ENCODE results near the gene SAMD13. TPM values are rescaled to one million over a fixed set of nuclear protein-coding genes. Genes with fewer than 3 reads are reported as not detected.

Gene SAMD13
- total and polyA plus RNA-seq, 4 donors = 0.30 to 3.4 (median 0.65) TPM

DNA sequence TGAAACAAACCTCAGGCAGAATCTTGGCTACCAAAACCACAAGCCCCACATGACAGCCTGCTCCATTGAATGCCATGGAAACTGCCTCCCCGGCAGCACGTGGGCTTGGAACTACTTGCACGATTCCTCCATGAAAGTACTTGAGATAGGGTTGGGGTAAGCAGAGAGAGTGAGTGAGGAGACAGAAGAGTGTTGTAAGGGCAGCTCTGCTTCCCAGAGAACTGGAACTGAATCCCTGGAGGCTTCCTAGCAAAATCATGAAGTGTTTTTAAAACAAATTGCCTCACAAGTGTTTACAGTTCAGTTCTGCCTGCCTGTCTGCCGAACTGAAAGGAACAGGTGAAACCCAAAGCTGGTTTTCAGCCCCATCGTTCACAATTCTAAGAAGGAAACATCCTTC, 61.5 kb downstream of the SAMD13 start:
- H3K9me3 ChIP-seq (ENCODE audit: control insufficient read depth in 4 of 4, insufficient read depth in 3 of 4, low read length in 3 of 4) = no peaks in the 10 kb centered on the region
- H3K27ac ChIP-seq (ENCODE audit: low read depth in 1 of 2, low read length in 1 of 2) = no peak overlapping the region
- no peak overlapping the region for H3K9ac ChIP-seq (ENCODE audit: insufficient read depth in 1 of 2, low read length in 2 of 2)
- H3K27me3 ChIP-seq (ENCODE audit: control insufficient read depth in 3 of 3, insufficient read depth in 3 of 3, low read length in 2 of 3) = no peaks in the 10 kb centered on the region
- DNase-seq = no peak
- peaks cover 0 to 2% (median 0%) of the 10 kb centered on the region in 5 donors for H3K4me1 ChIP-seq (ENCODE audit: control insufficient read depth in 5 of 5, insufficient read depth in 5 of 5, low read length in 5 of 5)
- no peak for ATAC-seq (ENCODE audit: insufficient read depth, low FRiP score)
- TF ChIP-seq, protein P1, sequence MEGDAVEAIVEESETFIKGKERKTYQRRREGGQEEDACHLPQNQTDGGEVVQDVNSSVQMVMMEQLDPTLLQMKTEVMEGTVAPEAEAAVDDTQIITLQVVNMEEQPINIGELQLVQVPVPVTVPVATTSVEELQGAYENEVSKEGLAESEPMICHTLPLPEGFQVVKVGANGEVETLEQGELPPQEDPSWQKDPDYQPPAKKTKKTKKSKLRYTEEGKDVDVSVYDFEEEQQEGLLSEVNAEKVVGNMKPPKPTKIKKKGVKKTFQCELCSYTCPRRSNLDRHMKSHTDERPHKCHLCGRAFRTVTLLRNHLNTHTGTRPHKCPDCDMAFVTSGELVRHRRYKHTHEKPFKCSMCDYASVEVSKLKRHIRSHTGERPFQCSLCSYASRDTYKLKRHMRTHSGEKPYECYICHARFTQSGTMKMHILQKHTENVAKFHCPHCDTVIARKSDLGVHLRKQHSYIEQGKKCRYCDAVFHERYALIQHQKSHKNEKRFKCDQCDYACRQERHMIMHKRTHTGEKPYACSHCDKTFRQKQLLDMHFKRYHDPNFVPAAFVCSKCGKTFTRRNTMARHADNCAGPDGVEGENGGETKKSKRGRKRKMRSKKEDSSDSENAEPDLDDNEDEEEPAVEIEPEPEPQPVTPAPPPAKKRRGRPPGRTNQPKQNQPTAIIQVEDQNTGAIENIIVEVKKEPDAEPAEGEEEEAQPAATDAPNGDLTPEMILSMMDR (IDR thresholded peaks at IDR 0.05; ENCODE audit: control extremely low read depth, extremely low read depth) = no peak
- no peaks in the 10 kb centered on the region for H3K36me3 ChIP-seq (ENCODE audit: control insufficient read depth in 4 of 4, insufficient read depth in 4 of 4, low read length in 4 of 4)
- WGBS, 2 donors = 32 to 37% methylated on average over 5 of the region's 5 CpGs
- no peak overlapping the region for H3K4me3 ChIP-seq

- H3K36me3 ChIP-seq (ENCODE audit: control insufficient read depth in 4 of 4, insufficient read depth in 4 of 4, low read length in 4 of 4) = no peaks in the 10 kb centered on the region
- H3K27ac ChIP-seq (ENCODE audit: low read depth in 1 of 2, low read length in 1 of 2) = no peak overlapping the region
- H3K9ac ChIP-seq (ENCODE audit: insufficient read depth in 1 of 2, low read length in 2 of 2) = no peak overlapping the region
- H3K9me3 ChIP-seq (ENCODE audit: control insufficient read depth in 4 of 4, insufficient read depth in 3 of 4, low read length in 3 of 4) = no peaks in the 10 kb centered on the region
- TF ChIP-seq, protein P1 (IDR thresholded peaks at IDR 0.05; ENCODE audit: control extremely low read depth, extremely low read depth) = no peak
- H3K4me3 ChIP-seq = no peak overlapping the region
- ATAC-seq (ENCODE audit: insufficient read depth, low FRiP score) (no peak), DNase-seq (no peak)
- peaks cover 0 to 2% (median 0%) of the 10 kb centered on the region in 5 donors for H3K4me1 ChIP-seq (ENCODE audit: control insufficient read depth in 5 of 5, insufficient read depth in 5 of 5, low read length in 5 of 5)
- WGBS, 2 donors = 84 to 89% methylated on average over 5 of the region's 5 CpGs
- H3K27me3 ChIP-seq (ENCODE audit: control insufficient read depth in 3 of 3, insufficient read depth in 3 of 3, low read length in 2 of 3) = no peaks in the 10 kb centered on the region
These were observed 62.1 kb downstream of the SAMD13 start for GRCh38 chr1:84363622-84364021.

DNA sequence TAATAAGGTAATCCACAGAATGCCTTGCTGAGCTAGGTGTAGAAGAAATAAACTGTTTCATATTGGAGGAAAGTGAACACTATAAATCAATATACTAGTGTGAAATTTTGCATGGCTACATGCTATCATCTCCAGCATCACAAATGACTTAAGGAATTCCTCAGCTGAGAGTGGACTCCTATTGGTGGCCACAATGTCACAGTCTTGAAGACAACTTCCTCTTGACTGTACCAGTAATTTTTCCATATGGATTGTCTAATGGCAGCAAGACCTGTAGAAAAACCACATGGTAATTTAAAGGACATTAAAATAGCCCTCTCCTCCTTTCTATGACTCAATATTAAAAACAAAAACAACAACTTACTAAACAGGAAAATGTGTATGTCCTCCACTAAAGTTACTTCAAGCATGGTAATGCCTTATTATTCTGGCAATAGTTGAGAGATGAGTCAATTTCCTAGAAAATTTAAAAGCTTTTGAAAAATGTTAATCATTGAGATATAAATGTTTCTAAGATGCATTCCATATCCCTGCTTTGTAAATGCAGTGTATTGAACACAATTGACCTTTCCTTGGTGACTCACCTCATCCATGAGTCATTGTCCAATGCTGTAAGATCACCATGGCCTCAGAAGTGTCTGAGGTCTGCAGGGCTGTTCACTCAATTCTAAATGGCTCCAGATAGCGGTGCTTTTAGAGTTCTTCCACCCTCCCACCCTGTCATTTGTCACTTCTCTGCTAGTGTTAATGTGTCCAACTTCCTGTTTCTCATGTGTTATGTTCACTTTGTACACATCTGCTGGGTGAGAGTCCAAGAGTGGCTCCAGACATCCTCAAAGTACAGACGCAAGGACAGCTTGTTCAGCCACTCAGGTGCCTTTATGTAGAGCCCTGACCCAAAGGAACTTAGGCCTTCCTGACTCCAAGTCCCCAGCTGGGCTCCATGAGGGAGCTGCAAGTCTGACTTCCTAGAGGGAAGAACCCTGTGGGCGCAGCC, 64.0 kb downstream of the SAMD13 start:
- 39 to 51% methylated on average over 3 of the region's 3 CpGs for WGBS, 2 donors
- ATAC-seq (ENCODE audit: insufficient read depth, low FRiP score) (peak; percentile 83), DNase-seq (no peak)
- no peak overlapping the region for H3K4me3 ChIP-seq
- peaks cover 0 to 2% (median 0%) of the 10 kb centered on the region in 5 donors for H3K4me1 ChIP-seq (ENCODE audit: control insufficient read depth in 5 of 5, insufficient read depth in 5 of 5, low read length in 5 of 5)
- no peaks in the 10 kb centered on the region for H3K27me3 ChIP-seq (ENCODE audit: control insufficient read depth in 3 of 3, insufficient read depth in 3 of 3, low read length in 2 of 3)
- no peaks in the 10 kb centered on the region for H3K9me3 ChIP-seq (ENCODE audit: control insufficient read depth in 4 of 4, insufficient read depth in 3 of 4, low read length in 3 of 4)
- H3K9ac ChIP-seq (ENCODE audit: insufficient read depth in 1 of 2, low read length in 2 of 2) = no peak overlapping the region
- no peaks in the 10 kb centered on the region for H3K36me3 ChIP-seq (ENCODE audit: control insufficient read depth in 4 of 4, insufficient read depth in 4 of 4, low read length in 4 of 4)
- TF ChIP-seq, protein P1 (IDR thresholded peaks at IDR 0.05; ENCODE audit: control extremely low read depth, extremely low read depth) = no peak
- H3K27ac ChIP-seq (ENCODE audit: low read depth in 1 of 2, low read length in 1 of 2) = no peak overlapping the region
